GM18499 (cell line): ENCODE results near the gene GLIPR1.
"Not testable (repeated sequence)": the region's sequence is repeated elsewhere in the genome, so short reads cannot be mapped to it uniquely, and the experiment has no call there.

ENCODE experiments used
- ATAC-seq: cut with Tn5 transposase; IDR thresholded peaks from one replicate; pipeline ENCODE4 v1.9.1; 2021; ENCODE audit warnings: moderate number of reproducible peaks; ENCODE audit not compliant: insufficient read depth, unreplicated experiment

Gene GLIPR1

GRCh38 chr12:75508159-75508558, 27.6 kb downstream of the GLIPR1 start:
- no peak for ATAC-seq

DNA sequence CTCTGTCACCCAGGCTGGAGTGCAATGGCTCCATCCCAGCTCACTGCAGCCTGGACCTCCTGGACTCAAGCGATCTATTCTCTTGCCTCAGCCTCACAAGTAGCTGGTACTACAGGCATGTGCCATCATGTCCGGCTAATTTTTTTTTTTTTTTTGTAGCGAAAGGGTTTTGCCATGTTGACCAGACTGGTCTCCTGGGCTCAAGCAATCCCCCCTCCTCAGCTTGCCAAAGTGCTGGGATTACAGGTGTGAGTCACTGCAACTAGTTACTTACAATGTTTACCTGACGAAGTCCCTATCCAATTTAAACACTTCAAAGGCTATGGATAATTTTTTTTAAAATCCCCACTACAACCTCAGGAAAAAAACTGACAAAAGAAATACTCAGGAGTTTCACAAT, 29.1 kb downstream of the GLIPR1 start:
- ATAC-seq, result no peak

DNA sequence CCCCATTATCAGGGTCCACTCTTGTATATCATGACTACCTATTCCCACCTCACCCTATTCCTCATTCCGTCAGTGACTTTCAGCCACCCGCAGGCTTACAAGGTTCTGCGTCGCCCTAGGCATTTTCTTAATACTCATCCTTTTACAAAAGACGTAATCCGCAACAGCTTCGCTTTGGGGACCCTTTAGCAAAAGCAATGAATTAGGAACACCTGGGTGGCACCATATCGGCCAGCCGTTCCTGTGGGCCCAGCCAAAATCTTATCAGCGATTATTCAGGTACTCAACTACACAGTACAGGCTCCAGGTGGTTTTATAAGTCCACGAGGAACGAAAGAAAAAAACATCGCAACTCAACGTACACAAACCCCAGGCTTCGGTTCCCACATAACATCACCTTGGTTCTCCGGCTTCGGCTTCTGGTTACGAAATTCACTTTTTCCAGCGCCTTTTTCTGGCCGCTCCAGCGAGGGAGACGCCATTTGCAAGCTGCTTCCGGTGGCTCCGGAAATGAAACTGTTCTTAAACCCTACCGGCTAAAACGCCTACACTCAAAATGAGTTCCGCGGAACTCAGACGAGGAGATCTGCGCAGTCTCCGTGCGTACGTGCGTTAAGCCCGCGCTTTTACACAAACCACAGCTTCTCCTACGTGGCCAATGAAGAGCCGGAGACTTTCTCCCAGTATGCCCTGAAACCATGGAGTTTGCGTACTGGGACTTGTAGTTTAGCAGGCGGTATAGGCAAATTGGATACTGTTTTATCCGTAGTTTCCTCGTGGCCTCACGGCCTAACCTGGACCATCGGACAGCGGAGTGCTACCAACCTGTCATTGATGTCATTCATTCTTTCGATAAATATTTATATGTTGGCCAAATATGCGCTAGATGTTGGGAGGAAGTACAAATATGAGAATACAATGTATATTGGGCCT, 30.8 kb downstream of the GLIPR1 start, which contains the start of gene KRR1:
Gene KRR1, minus strand, starts transcription at position 494 of the 933 bp plus-strand sequence. Its CDS starts 12 bp downstream, at position 482.
- ATAC-seq, result peak; percentile 91

GRCh38 chr12:75521224-75521623, 40.7 kb downstream of the GLIPR1 start:
- ATAC-seq, result not testable (repeated sequence)

DNA sequence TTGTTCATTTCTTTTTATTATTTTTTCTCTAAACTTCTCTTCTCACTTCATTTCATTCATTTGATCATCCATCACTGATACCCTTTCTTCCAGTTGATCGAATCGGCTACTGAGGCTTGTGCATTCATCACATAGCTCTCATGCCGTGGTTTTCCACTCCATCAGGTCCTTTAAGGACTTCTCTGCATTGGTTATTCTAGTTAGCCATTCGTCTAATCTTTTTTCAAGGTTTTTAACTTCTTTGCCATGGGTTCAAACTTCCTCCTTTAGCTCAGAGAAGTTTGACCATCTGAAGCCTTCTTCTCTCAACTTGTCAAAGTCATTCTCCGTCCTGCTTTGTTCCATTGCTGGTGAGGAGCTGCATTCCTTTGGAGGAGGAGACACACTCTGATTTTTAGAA, 41.6 kb downstream of the GLIPR1 start:
- not testable (repeated sequence) for ATAC-seq

- no peak for ATAC-seq
Measured at GRCh38 chr12:75525263-75525662, 44.7 kb downstream of the GLIPR1 start.

DNA sequence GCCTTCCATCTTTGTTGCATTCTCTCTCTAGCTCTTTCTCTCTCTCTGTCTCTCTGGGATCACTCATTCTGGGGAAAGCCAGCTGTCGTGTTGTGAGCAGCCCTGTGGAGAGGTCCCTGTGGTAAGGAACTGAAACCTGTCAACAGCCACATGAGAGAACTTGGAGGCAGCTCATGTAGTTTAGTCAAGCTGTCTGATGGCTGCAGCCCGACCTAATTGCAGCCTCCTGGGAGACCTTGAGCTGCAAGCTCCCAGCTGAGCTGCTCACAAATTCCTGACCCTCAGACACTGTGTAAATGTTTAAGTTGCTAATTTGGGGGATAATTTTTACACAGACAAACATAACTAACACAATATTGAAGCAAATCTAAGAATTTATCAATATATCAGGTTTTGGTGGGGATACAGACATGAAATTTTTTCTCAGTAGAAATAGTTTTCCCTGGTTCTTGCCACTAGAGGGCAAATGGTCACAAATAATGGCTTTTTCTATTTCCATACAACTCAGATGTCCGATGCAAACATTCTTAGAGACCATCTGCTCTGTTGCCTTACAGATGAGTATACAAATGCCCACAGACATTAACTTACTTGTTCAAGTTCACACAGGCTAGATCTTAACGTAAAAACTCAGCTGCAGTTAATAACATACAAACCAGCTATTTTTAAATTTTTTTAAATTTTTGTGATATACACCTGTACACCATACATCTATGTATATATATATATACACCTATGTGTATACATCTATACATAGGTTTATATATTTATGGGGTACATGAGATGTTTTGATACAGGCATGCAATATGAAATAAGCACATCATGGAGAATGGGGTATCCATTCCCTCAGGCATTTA, 46.3 kb downstream of the GLIPR1 start:
- ATAC-seq, result peak; percentile 93

- ATAC-seq, result no peak
Measured at GRCh38 chr12:75528272-75528671, 47.7 kb downstream of the GLIPR1 start.

GRCh38 chr12:75528692-75529091, 48.1 kb downstream of the GLIPR1 start:
- no peak for ATAC-seq

GRCh38 chr12:75529316-75529715, 48.8 kb downstream of the GLIPR1 start:
- no peak for ATAC-seq

DNA sequence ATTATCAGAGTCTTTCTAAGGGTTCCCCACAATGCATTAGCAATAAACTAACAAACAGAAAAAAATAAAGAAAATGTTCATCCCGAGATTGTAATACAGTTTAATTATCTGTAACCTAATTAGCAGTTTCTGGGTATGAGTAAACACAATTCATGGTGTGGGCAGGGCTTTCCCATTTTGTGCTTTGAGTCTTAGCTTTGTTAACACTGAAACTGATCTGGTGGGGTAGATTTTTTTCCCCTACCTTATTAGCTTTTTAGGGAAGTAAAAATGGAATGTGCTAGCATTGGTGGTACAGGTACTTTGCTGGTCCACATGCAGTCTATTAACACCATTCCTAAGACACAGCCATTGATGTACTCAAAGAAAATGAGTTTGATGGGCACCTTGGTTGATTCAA, 49.3 kb downstream of the GLIPR1 start:
- ATAC-seq, result no peak

DNA sequence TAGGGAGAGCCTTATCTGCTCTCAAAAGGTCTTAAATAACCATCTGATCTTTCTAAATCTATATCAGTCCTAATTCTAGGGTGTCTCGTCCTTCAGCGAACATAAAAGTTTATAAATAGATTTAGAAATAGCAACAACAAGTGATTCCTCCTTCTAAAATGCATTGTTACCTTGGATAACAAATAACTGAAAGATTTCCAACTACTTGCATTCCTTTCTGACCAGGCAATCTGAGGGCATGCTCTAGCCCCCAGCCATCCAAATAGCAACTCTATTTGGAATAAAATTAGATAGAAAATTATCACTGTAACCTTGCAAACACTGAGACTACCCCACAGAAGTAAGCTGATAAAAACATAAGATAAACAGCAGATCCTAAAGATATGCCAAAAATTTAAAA, 52.7 kb downstream of the GLIPR1 start:
- ATAC-seq, result no peak

GRCh38 chr12:75539889-75540288, 59.3 kb downstream of the GLIPR1 start:
- ATAC-seq, result no peak

GRCh38 chr12:75542942-75543341, 62.4 kb downstream of the GLIPR1 start:
- no peak for ATAC-seq

DNA sequence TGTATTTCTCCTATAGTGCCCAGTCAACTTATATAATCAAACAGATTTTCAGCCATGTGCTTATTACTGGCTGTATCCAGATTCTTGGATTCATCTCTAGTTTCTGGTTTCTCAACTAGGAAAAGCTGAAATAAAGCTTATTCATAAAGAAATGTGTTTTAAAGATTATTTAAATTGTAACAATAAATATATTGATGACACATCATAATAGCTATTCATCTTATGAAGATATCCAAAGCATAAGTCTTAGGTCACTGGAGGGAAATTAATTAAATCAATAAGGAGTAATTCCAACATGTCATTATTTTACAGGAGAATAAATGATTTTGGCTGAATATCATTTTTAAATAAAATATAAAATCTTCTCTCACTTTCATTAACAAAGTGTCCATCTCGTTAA, 63.0 kb downstream of the GLIPR1 start:
- no peak for ATAC-seq

GRCh38 chr12:75545636-75546035, 65.1 kb downstream of the GLIPR1 start:
- no peak for ATAC-seq

DNA sequence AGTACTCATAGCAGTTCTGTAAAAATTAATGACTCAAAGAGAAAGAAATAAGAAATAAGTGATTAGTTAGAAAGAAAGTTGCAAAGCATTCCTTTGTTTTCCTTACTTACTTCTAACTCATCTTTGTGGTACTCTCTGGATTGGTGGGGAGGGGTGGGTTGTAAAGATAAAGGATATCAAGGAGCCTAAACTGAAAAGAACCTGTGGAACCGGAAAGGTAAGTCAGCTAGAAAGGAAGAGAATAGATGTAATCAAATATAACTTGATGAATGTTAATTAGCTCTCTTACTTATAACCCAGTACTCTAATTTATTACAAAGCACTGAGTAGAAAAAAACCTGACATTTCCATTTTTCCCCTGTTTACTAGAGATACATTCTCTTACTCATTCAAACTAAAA, 68.3 kb downstream of the GLIPR1 start:
- ATAC-seq, result no peak

- ATAC-seq, result no peak
Measured at GRCh38 chr12:75549989-75550388, 69.4 kb downstream of the GLIPR1 start.

GRCh38 chr12:75550401-75551240, 70.1 kb downstream of the GLIPR1 start:
- ATAC-seq, result no peak

- no peak for ATAC-seq
Measured at GRCh38 chr12:75551477-75551876, 70.9 kb downstream of the GLIPR1 start.
